GM12878 (cell line): ENCODE measurements around the gene TSPAN11. TPM values are rescaled to one million over a fixed set of nuclear protein-coding genes. Genes with fewer than 3 reads are reported as not detected.

Source experiments
- ATAC-seq: fragments of 200-7000 bp; cut with Tn5 transposase; 3 replicates; pipeline ENCODE4 v1.9.1; 2020; ENCODE audit warnings: mild to moderate bottlenecking, moderate library complexity
- BruUV-seq: library from RNA; stranded (reverse); fragments of 400-500 nt; replicated peaks from 2 replicates; lab custom pipeline; 2021; lab: Mats Ljungman, UMichigan
- CTCF ChIA-PET: fragments of 300-600 bp; sonication (Branson Sonifier 250); formaldehyde crosslinking; extraction: SDS; loops from one replicate; lab custom pipeline; 2021; ENCODE audit warnings: inconsistent platforms; lab: Yijun Ruan, JAX
- POLR2A ChIA-PET: fragments of 350-600 bp; formaldehyde crosslinking; extraction: SDS; loops from one replicate; lab custom pipeline; 2021; ENCODE audit warnings: inconsistent platforms; lab: Charles Lee
- RAD21 ChIA-PET: fragments of 300-600 bp; sonication (Branson Sonifier 250); formaldehyde crosslinking; loops from one replicate; lab custom pipeline; 2023; ENCODE audit warnings: antibody characterized with exemption; ENCODE audit not compliant: unreplicated experiment; lab: Charles Lee
- SMC1A ChIA-PET: fragments of 300-600 bp; sonication (Branson Sonifier 250); formaldehyde crosslinking; loops from one replicate; lab custom pipeline; 2023; ENCODE audit not compliant: unreplicated experiment, uncharacterized antibody; lab: Charles Lee
- DNase-seq: peaks from one replicate; pipeline ENCODE4 v3.0.0-alpha.2; 2011; ENCODE audit warnings: low read depth, low spot score
- FAIRE-seq: peaks from 3 replicates; lab custom pipeline; 2011; peaks lifted over from hg19 to GRCh38; lab: Jason Lieb, UNC
- H2AFZ ChIP-seq: 2 replicates; pipeline ENCODE4 v1.6.0; 2011; ENCODE audit warnings: low read depth, low read length, control low read depth; ENCODE audit not compliant: control insufficient read depth
- H3K27ac ChIP-seq: 2 replicates; pipeline ENCODE4 v1.5.1; 2011; ENCODE audit warnings: control low read depth; ENCODE audit not compliant: control insufficient read depth, insufficient read depth
- H3K27me3 ChIP-seq, 2 experiments: replicated peaks in 1 of 2; 2 replicates each; pipeline versions ENCODE4 v1.6.0 to v1.6.1; 2011; ENCODE audit warnings: low read length in 1 of 2; ENCODE audit not compliant: control insufficient read depth in 2 of 2, insufficient read depth in 2 of 2
- H3K36me3 ChIP-seq, 2 experiments: 2 replicates each; pipeline ENCODE4 v1.5.1; 2011; ENCODE audit warnings: low read length in 1 of 2; ENCODE audit not compliant: control insufficient read depth in 2 of 2, insufficient read depth in 2 of 2
- H3K4me1 ChIP-seq: 2 replicates; pipeline ENCODE4 v1.6.1; 2011; ENCODE audit warnings: mild to moderate bottlenecking, low read length, moderate library complexity, mixed read lengths; ENCODE audit not compliant: control insufficient read depth, insufficient read depth
- H3K4me2 ChIP-seq: 2 replicates; pipeline ENCODE4 v1.6.0; 2011; ENCODE audit warnings: control low read depth; ENCODE audit not compliant: control insufficient read depth, insufficient read depth
- H3K4me3 ChIP-seq: fragments of 200-600 bp; sonication (generic); 2 replicates; pipeline ENCODE4 v1.5.1; 2016
- H3K79me2 ChIP-seq: 2 replicates; pipeline ENCODE4 v1.6.0; 2011; ENCODE audit warnings: low read length; ENCODE audit not compliant: control insufficient read depth, insufficient read depth
- H3K9ac ChIP-seq: 2 replicates; pipeline ENCODE4 v1.8.0; 2011; ENCODE audit warnings: low read length, control low read depth, mixed read lengths; ENCODE audit not compliant: control insufficient read depth, insufficient read depth
- H3K9me3 ChIP-seq: replicated peaks from 3 replicates; pipeline ENCODE4 v1.5.1; 2011; ENCODE audit warnings: mild to moderate bottlenecking, low read length; ENCODE audit not compliant: control insufficient read depth, insufficient read depth
- H4K20me1 ChIP-seq: 2 replicates; pipeline ENCODE4 v1.6.0; 2011; ENCODE audit not compliant: control insufficient read depth, insufficient read depth
- CBX5 ChIP-seq: sonication (generic); IDR thresholded peaks from 2 replicates; pipeline ENCODE4 v1.6.1; 2016; ENCODE audit warnings: low read depth, moderate library complexity, mild to moderate bottlenecking, inconsistent platforms
- FOXK2 ChIP-seq: fragments of 450-650 bp; IDR thresholded peaks from 2 replicates; pipeline ENCODE4 v1.6.1; 2017; ENCODE audit warnings: mild to moderate bottlenecking, moderate library complexity
- HCFC1 ChIP-seq: fragments of 150-350 bp; IDR thresholded peaks from 2 replicates; pipeline ENCODE4 v1.6.1; 2014; ENCODE audit warnings: low read length
- HDAC6 ChIP-seq: fragments of 200-600 bp; sonication (generic); IDR thresholded peaks from one replicate; pipeline ENCODE4 v1.8.0; 2017; ENCODE audit warnings: antibody characterized with exemption; ENCODE audit not compliant: unreplicated experiment
- MEF2A ChIP-seq: IDR thresholded peaks from 2 replicates; pipeline ENCODE4 v1.6.1; 2011; ENCODE audit warnings: low read depth, mild to moderate bottlenecking, low read length, moderate library complexity; ENCODE audit not compliant: insufficient read depth
- NBN ChIP-seq: fragments of 450-650 bp; IDR thresholded peaks from 2 replicates; pipeline ENCODE4 v1.6.1; 2016
- NFXL1 ChIP-seq: fragments of 450-650 bp; IDR thresholded peaks from 2 replicates; pipeline ENCODE4 v1.6.1; 2017; ENCODE audit warnings: antibody characterized with exemption, mild to moderate bottlenecking, borderline replicate concordance
- NR2C2 ChIP-seq: IDR thresholded peaks from 2 replicates; pipeline ENCODE4 v1.6.1; 2011; ENCODE audit warnings: borderline replicate concordance, low read depth; ENCODE audit not compliant: control insufficient read depth, insufficient read length
- PML ChIP-seq: IDR thresholded peaks from 2 replicates; pipeline ENCODE4 v1.6.1; 2012; ENCODE audit warnings: low read length, inconsistent platforms
- POLR2AphosphoS2 ChIP-seq: IDR thresholded peaks from 2 replicates; pipeline ENCODE4 v1.6.1; 2011; ENCODE audit warnings: low read depth, mild to moderate bottlenecking, low read length, improper control_type of control experiment, moderate library complexity
- SPI1 ChIP-seq: IDR thresholded peaks from 2 replicates; pipeline ENCODE4 v1.6.1; 2011; ENCODE audit warnings: low read depth, mild to moderate bottlenecking, low read length, moderate library complexity, borderline replicate concordance; ENCODE audit not compliant: insufficient read depth
- ZSCAN29 ChIP-seq: fragments of 450-650 bp; IDR thresholded peaks from 2 replicates; pipeline ENCODE4 v1.6.1; 2017; ENCODE audit warnings: mild to moderate bottlenecking, moderate library complexity
- WGBS: methylation state at CpG from one replicate; pipeline ENCODE4 v1.1.6; 2016; ENCODE audit warnings: low lambda C conversion rate; ENCODE audit not compliant: insufficient replicate concordance, insufficient coverage; ENCODE audit errors: missing lambda C conversion rate; 5-methylcytosine and 5-hydroxymethylcytosine counted together
- in situ Hi-C: fragments of 300-500 bp; cut with MboI; formaldehyde crosslinking; loops from 9 replicates; pipeline ENCODE4 v1.14.3; 2018; ENCODE audit warnings: mixed read lengths
- intact Hi-C: fragments of 100-400 bp; cut with micrococcal nuclease; formaldehyde crosslinking; loops from one replicate; pipeline ENCODE4 v1.14.2; 2022; ENCODE audit not compliant: unreplicated experiment
- polyA plus RNA-seq, 11 experiments: library from polyadenylated mRNA; depleted of rRNA in 4 of 11; unstranded in 6 of 11; stranded (reverse) in 5 of 11; fragments of >200 nt; fragmentation: Nextera tagmentation in 4 of 11; fragmentation: Illumina TruSeq in 1 of 11; extraction: Ambion mirVana in 4 of 11; extraction: Trizol in 1 of 11; gene quantifications; 1 replicate in 1 of 11; 2 replicates in 10 of 11; pipeline versions ENCODE4 v1.2.1 to v1.2.3, GENCODE V29; 2011 to 2016; ENCODE audit warnings: inconsistent platforms in 2 of 11, missing spikeins in 2 of 11, low read depth in 1 of 11
- total RNA-seq, 4 experiments: library from RNA; depleted of rRNA in 3 of 4; stranded (reverse); fragments of >200 nt in 3 of 4; fragmentation: Illumina TruSeq in 1 of 4; extraction: Trizol in 1 of 4; gene quantifications; 2 replicates each; pipeline versions ENCODE4 v1.2.1 to v1.2.3, GENCODE V29; 2013 to 2021
- TF ChIP-seq, protein P1 (sequence below): fragments of 450-650 bp; IDR thresholded peaks from 2 replicates; pipeline ENCODE4 v1.6.1; 2018; ENCODE audit warnings: mild to moderate bottlenecking, low read depth, moderate library complexity; ENCODE audit not compliant: partially characterized antibody
- TF ChIP-seq, protein P2 (sequence below): fragments of 450-650 bp; IDR thresholded peaks from 2 replicates; pipeline ENCODE4 v1.6.1; 2017; ENCODE audit warnings: antibody characterized with exemption, mild to moderate bottlenecking, moderate library complexity

The TSPAN11 gene
- total and polyA plus RNA-seq, 10 of the 15 experiments (the other 5 are each of a cell fraction or from before 2014, with no cell fraction given): under 0.01 to 0.27 (median 0.04) TPM; not detected in 6

DNA sequence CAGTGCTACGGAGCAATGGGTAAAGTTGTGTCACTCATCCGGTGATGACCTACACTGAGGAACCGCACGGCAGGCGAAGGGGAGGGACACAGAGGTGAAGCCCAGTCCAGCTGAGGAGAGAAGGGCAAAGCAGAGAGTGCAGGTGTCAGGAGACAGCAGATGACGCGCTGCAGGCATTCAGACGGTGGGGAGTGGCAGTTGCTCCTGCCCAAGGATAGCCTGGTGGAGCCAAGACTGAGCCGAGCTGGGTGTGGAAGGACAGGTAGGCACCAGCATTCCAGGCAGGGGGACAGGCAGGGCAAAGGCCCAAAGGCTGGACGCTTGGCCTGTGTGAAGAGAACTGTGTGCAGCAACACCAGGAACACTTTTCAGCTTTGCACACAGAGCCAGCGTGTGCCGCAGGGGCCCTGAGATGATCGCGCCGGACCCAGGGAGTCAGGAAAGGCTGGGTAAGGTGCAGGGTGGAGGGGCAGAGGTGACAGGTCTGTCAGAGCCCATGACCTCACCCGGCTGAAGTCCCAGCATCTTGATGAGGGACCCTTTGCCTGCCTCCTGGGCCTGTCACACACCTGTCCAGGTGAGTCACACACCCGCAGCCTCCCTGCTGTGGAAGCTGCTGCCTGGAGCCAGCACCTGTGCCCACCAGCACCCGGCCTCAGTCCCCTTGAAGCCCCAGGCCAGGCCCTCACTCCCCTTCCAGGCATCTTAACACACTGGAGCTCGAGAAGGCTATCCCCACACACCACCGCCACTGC is 48.4 kb downstream of the TSPAN11 start (continued):
- TF ChIP-seq, protein P1, sequence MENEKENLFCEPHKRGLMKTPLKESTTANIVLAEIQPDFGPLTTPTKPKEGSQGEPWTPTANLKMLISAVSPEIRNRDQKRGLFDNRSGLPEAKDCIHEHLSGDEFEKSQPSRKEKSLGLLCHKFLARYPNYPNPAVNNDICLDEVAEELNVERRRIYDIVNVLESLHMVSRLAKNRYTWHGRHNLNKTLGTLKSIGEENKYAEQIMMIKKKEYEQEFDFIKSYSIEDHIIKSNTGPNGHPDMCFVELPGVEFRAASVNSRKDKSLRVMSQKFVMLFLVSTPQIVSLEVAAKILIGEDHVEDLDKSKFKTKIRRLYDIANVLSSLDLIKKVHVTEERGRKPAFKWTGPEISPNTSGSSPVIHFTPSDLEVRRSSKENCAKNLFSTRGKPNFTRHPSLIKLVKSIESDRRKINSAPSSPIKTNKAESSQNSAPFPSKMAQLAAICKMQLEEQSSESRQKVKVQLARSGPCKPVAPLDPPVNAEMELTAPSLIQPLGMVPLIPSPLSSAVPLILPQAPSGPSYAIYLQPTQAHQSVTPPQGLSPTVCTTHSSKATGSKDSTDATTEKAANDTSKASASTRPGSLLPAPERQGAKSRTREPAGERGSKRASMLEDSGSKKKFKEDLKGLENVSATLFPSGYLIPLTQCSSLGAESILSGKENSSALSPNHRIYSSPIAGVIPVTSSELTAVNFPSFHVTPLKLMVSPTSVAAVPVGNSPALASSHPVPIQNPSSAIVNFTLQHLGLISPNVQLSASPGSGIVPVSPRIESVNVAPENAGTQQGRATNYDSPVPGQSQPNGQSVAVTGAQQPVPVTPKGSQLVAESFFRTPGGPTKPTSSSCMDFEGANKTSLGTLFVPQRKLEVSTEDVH: no peak
- TF ChIP-seq MEF2A (no peak), HDAC6 (no peak), NFXL1 (no peak), POLR2AphosphoS2 (no peak), PML (no peak), ZSCAN29 (no peak)
- TF ChIP-seq, all 136 proteins: peak for 0

DNA sequence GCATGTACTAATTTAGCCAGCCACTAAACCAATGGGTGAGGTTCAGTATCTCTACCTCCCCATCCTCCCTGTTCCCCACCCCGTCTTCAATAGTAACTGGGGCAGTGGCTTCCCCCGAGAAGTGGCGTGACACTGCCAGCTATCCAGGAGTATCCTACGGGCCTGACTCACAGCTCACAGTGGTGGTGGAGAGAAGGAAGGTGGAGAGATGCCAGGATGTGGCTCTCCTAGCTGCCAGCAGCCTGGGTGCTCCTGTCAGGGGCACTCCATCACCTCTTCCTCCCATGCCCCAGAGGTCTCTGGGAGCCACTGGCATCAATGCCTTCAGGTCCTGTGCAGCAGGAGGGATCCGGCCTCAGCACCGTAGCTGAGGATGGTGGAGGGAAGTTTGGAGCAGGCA is 49.0 kb downstream of the TSPAN11 start:
- H3K4me2 ChIP-seq: no peak overlapping the region
- no peaks in the 10 kb centered on the region for H3K9me3 ChIP-seq
- in situ Hi-C loops: no loop called here
- ChIA-PET CTCF (no interaction called here), RAD21 (no interaction called here), POLR2A (no interaction called here), SMC1A (no interaction called here)
- no peak for FAIRE-seq
- WGBS: 41% methylated on average over 6 of the region's 6 CpGs
- no peak overlapping the region for H3K4me3 ChIP-seq
- no peaks in the 10 kb centered on the region for H3K36me3 ChIP-seq
- BruUV-seq: no TSS peak
- no peaks in the 10 kb centered on the region for H3K79me2 ChIP-seq
- no peak overlapping the region for H3K9ac ChIP-seq
- H2AFZ ChIP-seq: no peak overlapping the region
- H3K27ac ChIP-seq: no peak overlapping the region
- no peaks in the 10 kb centered on the region for H4K20me1 ChIP-seq
- TF ChIP-seq, protein P2, sequence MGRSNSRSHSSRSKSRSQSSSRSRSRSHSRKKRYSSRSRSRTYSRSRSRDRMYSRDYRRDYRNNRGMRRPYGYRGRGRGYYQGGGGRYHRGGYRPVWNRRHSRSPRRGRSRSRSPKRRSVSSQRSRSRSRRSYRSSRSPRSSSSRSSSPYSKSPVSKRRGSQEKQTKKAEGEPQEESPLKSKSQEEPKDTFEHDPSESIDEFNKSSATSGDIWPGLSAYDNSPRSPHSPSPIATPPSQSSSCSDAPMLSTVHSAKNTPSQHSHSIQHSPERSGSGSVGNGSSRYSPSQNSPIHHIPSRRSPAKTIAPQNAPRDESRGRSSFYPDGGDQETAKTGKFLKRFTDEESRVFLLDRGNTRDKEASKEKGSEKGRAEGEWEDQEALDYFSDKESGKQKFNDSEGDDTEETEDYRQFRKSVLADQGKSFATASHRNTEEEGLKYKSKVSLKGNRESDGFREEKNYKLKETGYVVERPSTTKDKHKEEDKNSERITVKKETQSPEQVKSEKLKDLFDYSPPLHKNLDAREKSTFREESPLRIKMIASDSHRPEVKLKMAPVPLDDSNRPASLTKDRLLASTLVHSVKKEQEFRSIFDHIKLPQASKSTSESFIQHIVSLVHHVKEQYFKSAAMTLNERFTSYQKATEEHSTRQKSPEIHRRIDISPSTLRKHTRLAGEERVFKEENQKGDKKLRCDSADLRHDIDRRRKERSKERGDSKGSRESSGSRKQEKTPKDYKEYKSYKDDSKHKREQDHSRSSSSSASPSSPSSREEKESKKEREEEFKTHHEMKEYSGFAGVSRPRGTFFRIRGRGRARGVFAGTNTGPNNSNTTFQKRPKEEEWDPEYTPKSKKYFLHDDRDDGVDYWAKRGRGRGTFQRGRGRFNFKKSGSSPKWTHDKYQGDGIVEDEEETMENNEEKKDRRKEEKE: no peak
- TF ChIP-seq NBN (no peak), CBX5 (no peak), SPI1 (no peak), NR2C2 (no peak), HCFC1 (no peak), FOXK2 (no peak)
- TF ChIP-seq, all 136 proteins: peak for 0
- no peak for ATAC-seq
- no peaks in the 10 kb centered on the region for H3K4me1 ChIP-seq
- DNase-seq: no peak
- no peaks in the 10 kb centered on the region; a peak in 1 of 4 replicates for H3K27me3 ChIP-seq
- intact Hi-C loops: no loop called here
